ENCODE data around the gene SERPINB3.

Gene SERPINB3

GRCh38 chr18:63617049-63617914 is 44.4 kb downstream of the SERPINB3 start:
- TF ChIP-seq CTCF (IDR thresholded peaks at IDR 0.05; ENCODE audit: low read length) (no peak), EZH2 (IDR thresholded peaks at IDR 0.05; ENCODE audit: borderline replicate concordance, low read length) (no peak)
- Histone ChIP-seq H3K4me1 (ENCODE audit: insufficient read depth, low read length, severe bottlenecking) (no peaks in the 10 kb centered on the region), H3K4me2 (ENCODE audit: low read length) (no peak overlapping the region), H3K9me2 (ENCODE audit: low read depth, low read length) (no peaks in the 10 kb centered on the region), H3K27me3 (ENCODE audit: insufficient read depth, low read length) (0 out of 2 replicates have a peak, but pooled peaks cover 6% of the 10 kb centered on the region), H3K79me2 (ENCODE audit: insufficient read depth, low read length) (no peaks in the 10 kb centered on the region), H3F3A (ENCODE audit: insufficient read depth, low read length) (no peaks in the 10 kb centered on the region), H3K4me3 (ENCODE audit: low read depth, low read length, poor library complexity, severe bottlenecking) (no peak overlapping the region), H3K9me3 (ENCODE audit: low read length) (no peaks in the 10 kb centered on the region; the same call in 1 of the 2 replicates), H3K36me3 (ENCODE audit: insufficient read depth, low read length) (no peaks in the 10 kb centered on the region), H3K9ac (ENCODE audit: low read length) (no peak overlapping the region), H2AFZ (ENCODE audit: low read length) (no peak overlapping the region), H3K27ac (ENCODE audit: low read depth, low read length, poor library complexity, severe bottlenecking) (no peak overlapping the region), H4K20me1 (ENCODE audit: insufficient read depth, low read length) (no peaks in the 10 kb centered on the region)

GRCh38 chr18:63613420-63613819 is 48.3 kb downstream of the SERPINB3 start:
- no peak overlapping the region for H3K27ac ChIP-seq (ENCODE audit: low read depth, low read length, poor library complexity, severe bottlenecking)
- no peaks in the 10 kb centered on the region for H4K20me1 ChIP-seq (ENCODE audit: insufficient read depth, low read length)
- no peak overlapping the region for H3K4me3 ChIP-seq (ENCODE audit: low read depth, low read length, poor library complexity, severe bottlenecking)
- H2AFZ ChIP-seq (ENCODE audit: low read length) = no peak overlapping the region
- no peaks in the 10 kb centered on the region for H3K79me2 ChIP-seq (ENCODE audit: insufficient read depth, low read length)
- TF ChIP-seq CTCF (IDR thresholded peaks at IDR 0.05; ENCODE audit: low read length) (no peak), EZH2 (IDR thresholded peaks at IDR 0.05; ENCODE audit: borderline replicate concordance, low read length) (no peak)
- H3K27me3 ChIP-seq (ENCODE audit: insufficient read depth, low read length) = 0 out of 2 replicates have a peak, but pooled peaks cover 6% of the 10 kb centered on the region
- H3K9me2 ChIP-seq (ENCODE audit: low read depth, low read length) = no peaks in the 10 kb centered on the region
- H3K4me1 ChIP-seq (ENCODE audit: insufficient read depth, low read length, severe bottlenecking) = no peaks in the 10 kb centered on the region
- H3K36me3 ChIP-seq (ENCODE audit: insufficient read depth, low read length) = no peaks in the 10 kb centered on the region
- H3K9ac ChIP-seq (ENCODE audit: low read length) = no peak overlapping the region
- H3K4me2 ChIP-seq (ENCODE audit: low read length) = no peak overlapping the region
- H3F3A ChIP-seq (ENCODE audit: insufficient read depth, low read length) = no peaks in the 10 kb centered on the region
- no peaks in the 10 kb centered on the region for H3K9me3 ChIP-seq (ENCODE audit: low read length)

- TF ChIP-seq EZH2 (IDR thresholded peaks at IDR 0.05; ENCODE audit: borderline replicate concordance, low read length) (no peak), CTCF (IDR thresholded peaks at IDR 0.05; ENCODE audit: low read length) (no peak)
- Histone ChIP-seq H3K27me3 (ENCODE audit: insufficient read depth, low read length) (no peaks in the 10 kb centered on the region), H3K4me3 (ENCODE audit: low read depth, low read length, poor library complexity, severe bottlenecking) (no peak overlapping the region)
Measured at GRCh38 chr18:63606526-63606925, 55.2 kb downstream of the SERPINB3 start.

More at GRCh38 chr18:63606526-63606925, 55.2 kb downstream of the SERPINB3 start:
- no peaks in the 10 kb centered on the region for H3F3A ChIP-seq (ENCODE audit: insufficient read depth, low read length)
- H4K20me1 ChIP-seq (ENCODE audit: insufficient read depth, low read length) = no peaks in the 10 kb centered on the region
- H3K36me3 ChIP-seq (ENCODE audit: insufficient read depth, low read length) = no peaks in the 10 kb centered on the region
- H3K79me2 ChIP-seq (ENCODE audit: insufficient read depth, low read length) = no peaks in the 10 kb centered on the region
- no peaks in the 10 kb centered on the region for H3K4me1 ChIP-seq (ENCODE audit: insufficient read depth, low read length, severe bottlenecking)
- H2AFZ ChIP-seq (ENCODE audit: low read length) = no peak overlapping the region
- H3K9me2 ChIP-seq (ENCODE audit: low read depth, low read length) = no peaks in the 10 kb centered on the region
- no peaks in the 10 kb centered on the region for H3K9me3 ChIP-seq (ENCODE audit: low read length)
- H3K9ac ChIP-seq (ENCODE audit: low read length) = no peak overlapping the region
- no peak overlapping the region for H3K4me2 ChIP-seq (ENCODE audit: low read length)
- no peak overlapping the region for H3K27ac ChIP-seq (ENCODE audit: low read depth, low read length, poor library complexity, severe bottlenecking)

All from OCI-LY1 (cell line).